CD4-positive, alpha-beta T cell (primary cell): ENCODE results near the gene FIGLA. TPM values are rescaled to one million over a fixed set of nuclear protein-coding genes. Genes with fewer than 3 reads are reported as not detected.

Experiments
- ATAC-seq: fragments of 200-7000 bp; cut with Tn5 transposase; one replicate; pipeline ENCODE4 v1.10.0; 2022; ENCODE audit warnings: mild to moderate bottlenecking; ENCODE audit not compliant: poor library complexity
- CTCF ChIA-PET: fragments of 350-600 bp; sonication (Branson Sonifier 250); formaldehyde crosslinking; loops from one replicate; lab custom pipeline; 2021; ENCODE audit warnings: antibody characterized with exemption, inconsistent platforms; lab: Charles Lee
- POLR2A ChIA-PET: fragments of 350-600 bp; sonication (Branson Sonifier 250); formaldehyde crosslinking; loops from one replicate; lab custom pipeline; 2021; ENCODE audit warnings: antibody characterized with exemption, inconsistent platforms; lab: Charles Lee
- DNase-seq, 14 experiments: peaks; one replicate each; pipeline ENCODE4 v3.0.0-alpha.2; 2013 to 2020; ENCODE audit warnings: mixed read lengths in 2 of 14
- H3K27ac ChIP-seq, 2 donors: one replicate each; pipeline versions ENCODE4 v1.5.1 to v1.7.0; 2013; ENCODE audit warnings: low read length in 2 of 2, low read depth in 1 of 2, mild to moderate bottlenecking in 1 of 2
- H3K27me3 ChIP-seq, 2 experiments: 1 replicate in 1 of 2; 2 replicates in 1 of 2; pipeline versions ENCODE4 v1.6.1 to v1.7.0; 2013; ENCODE audit warnings: low read length in 2 of 2, control low read depth in 1 of 2, mild to moderate bottlenecking in 1 of 2, moderate library complexity in 1 of 2; ENCODE audit not compliant: insufficient read depth in 2 of 2, control insufficient read depth in 1 of 2
- H3K36me3 ChIP-seq: one replicate; pipeline ENCODE4 v1.6.1; 2013; ENCODE audit warnings: low read length, control low read depth; ENCODE audit not compliant: insufficient read depth
- H3K4me1 ChIP-seq: one replicate; pipeline ENCODE4 v1.6.1; 2013; ENCODE audit warnings: low read length, control low read depth; ENCODE audit not compliant: insufficient read depth
- H3K4me3 ChIP-seq: one replicate; pipeline ENCODE4 v1.5.1; 2013; ENCODE audit warnings: mild to moderate bottlenecking, low read length, moderate library complexity
- H3K9me3 ChIP-seq, 2 experiments: 1 replicate in 1 of 2; 2 replicates in 1 of 2; pipeline versions ENCODE4 v1.6.1 to v1.7.0; 2013; ENCODE audit warnings: low read length in 2 of 2, mild to moderate bottlenecking in 2 of 2, control low read depth in 1 of 2, moderate library complexity in 1 of 2; ENCODE audit not compliant: control insufficient read depth in 1 of 2, insufficient read depth in 1 of 2
- H3K27ac Mint-ChIP-seq: one replicate; pipeline ENCODE4 v1.8.0; 2020; ENCODE audit warnings: mixed read lengths
- H3K27me3 Mint-ChIP-seq: one replicate; pipeline ENCODE4 v1.8.0; 2021; ENCODE audit warnings: mixed read lengths
- H3K36me3 Mint-ChIP-seq: one replicate; pipeline ENCODE4 v1.8.0; 2021; ENCODE audit warnings: low read depth, mixed read lengths
- H3K4me1 Mint-ChIP-seq: one replicate; pipeline ENCODE4 v1.8.0; 2021; ENCODE audit warnings: low read depth, mixed read lengths
- H3K4me3 Mint-ChIP-seq: one replicate; pipeline ENCODE4 v1.8.0; 2020; ENCODE audit warnings: mild to moderate bottlenecking, mixed read lengths
- H3K9me3 Mint-ChIP-seq: one replicate; pipeline ENCODE4 v1.8.0; 2020; ENCODE audit warnings: mixed read lengths
- intact Hi-C, 2 experiments: fragments of 100-400 bp; cut with DNase I in 1 of 2; cut with micrococcal nuclease in 1 of 2; formaldehyde crosslinking; loops; one replicate each; pipeline versions ENCODE4 v1.15.1 to v1.9.0; 2023 to 2025; cut with DNase I, micrococcal nuclease
- total RNA-seq, 174 experiments: library from RNA in 2 of 174; stranded (reverse) in 2 of 174; gene quantifications; one replicate each; pipeline ENCODE4 v1.2.3 and lab custom pipeline; 2021 to 2026
- TF ChIP-seq, protein P1 (sequence below): fragments of 200-600 bp; IDR thresholded peaks from one replicate; pipeline ENCODE4 v1.8.0; 2022; ENCODE audit warnings: antibody characterized with exemption, mild to moderate bottlenecking

The FIGLA gene
- total RNA-seq, 2 experiments from 2014 or later: not detected

DNA sequence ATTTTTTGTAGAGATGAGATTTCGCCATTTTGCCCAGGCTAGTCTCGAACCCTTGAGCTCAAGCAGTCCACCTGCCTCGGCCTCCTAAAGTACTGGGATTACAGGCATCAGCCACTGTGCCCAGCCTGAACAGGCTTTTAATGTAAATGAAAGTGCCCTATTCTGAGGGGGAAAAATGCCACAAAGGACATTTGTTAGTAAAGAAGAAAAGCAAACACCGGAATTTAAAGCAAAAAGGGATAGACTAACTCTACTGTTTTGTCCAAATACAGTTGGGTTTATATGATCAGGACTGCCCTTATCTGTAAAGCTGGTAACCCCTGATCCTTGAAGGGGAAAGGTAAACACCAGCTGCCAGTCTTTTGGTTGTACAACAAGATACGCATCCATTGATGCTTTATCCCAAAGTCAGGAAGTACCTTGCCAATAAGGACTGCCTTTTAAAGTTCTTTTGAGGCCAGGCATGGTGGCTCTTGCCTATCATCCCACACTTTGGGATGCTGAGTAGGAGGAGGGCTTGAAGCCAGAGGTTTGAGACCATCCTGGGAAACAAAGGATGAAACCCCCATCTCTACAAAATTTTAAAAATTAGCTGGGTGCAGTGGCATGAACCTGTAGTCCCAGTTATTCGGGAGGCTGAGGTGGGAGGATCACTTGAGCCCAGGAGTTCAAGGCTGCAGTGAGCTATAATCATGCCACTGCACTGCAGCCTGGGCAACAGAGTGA, 16.8 kb upstream of the FIGLA start:
- ATAC-seq (no peak), DNase-seq (no peak)
- POLR2A ChIA-PET: no interaction called here
- TF ChIP-seq, protein P1, sequence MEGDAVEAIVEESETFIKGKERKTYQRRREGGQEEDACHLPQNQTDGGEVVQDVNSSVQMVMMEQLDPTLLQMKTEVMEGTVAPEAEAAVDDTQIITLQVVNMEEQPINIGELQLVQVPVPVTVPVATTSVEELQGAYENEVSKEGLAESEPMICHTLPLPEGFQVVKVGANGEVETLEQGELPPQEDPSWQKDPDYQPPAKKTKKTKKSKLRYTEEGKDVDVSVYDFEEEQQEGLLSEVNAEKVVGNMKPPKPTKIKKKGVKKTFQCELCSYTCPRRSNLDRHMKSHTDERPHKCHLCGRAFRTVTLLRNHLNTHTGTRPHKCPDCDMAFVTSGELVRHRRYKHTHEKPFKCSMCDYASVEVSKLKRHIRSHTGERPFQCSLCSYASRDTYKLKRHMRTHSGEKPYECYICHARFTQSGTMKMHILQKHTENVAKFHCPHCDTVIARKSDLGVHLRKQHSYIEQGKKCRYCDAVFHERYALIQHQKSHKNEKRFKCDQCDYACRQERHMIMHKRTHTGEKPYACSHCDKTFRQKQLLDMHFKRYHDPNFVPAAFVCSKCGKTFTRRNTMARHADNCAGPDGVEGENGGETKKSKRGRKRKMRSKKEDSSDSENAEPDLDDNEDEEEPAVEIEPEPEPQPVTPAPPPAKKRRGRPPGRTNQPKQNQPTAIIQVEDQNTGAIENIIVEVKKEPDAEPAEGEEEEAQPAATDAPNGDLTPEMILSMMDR: no peak
- CTCF ChIA-PET: no interaction called here
- peaks cover 6% of the 10 kb centered on the region for H3K27me3 Mint-ChIP-seq
- H3K4me3 ChIP-seq: no peak overlapping the region
- H3K9me3 ChIP-seq: peaks cover 0 to 8% of the 10 kb centered on the region in 2 experiments
- H3K9me3 Mint-ChIP-seq: no peaks in the 10 kb centered on the region
- no peaks in the 10 kb centered on the region for H3K4me1 ChIP-seq
- no peak overlapping the region for H3K27ac ChIP-seq
- no peaks in the 10 kb centered on the region for H3K36me3 ChIP-seq
- H3K27ac Mint-ChIP-seq: no peak overlapping the region
- H3K27me3 ChIP-seq: no peaks in the 10 kb centered on the region
- H3K4me3 Mint-ChIP-seq: no peak overlapping the region
- intact Hi-C loops: no loop called here
- no peaks in the 10 kb centered on the region for H3K4me1 Mint-ChIP-seq
- H3K36me3 Mint-ChIP-seq: no peaks in the 10 kb centered on the region

DNA sequence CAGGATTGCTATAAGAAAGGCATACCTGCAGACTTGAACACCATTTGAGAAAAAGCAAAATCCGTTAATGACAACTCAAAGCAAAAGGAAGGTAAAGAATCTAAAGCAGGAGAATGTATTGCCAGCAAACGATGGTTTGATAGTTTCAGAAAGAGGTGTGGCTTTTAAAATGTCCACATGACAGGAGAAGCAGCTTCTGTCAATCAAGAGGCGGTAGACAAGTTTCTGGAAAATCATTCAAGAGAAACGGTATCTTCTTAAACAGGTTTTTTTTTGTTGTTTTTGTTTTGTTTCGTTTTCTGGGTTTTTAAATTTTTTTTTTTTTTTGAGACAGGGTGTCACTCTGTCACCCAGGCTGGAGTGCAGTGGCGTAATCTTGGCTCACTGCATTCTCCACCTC, 16.2 kb upstream of the FIGLA start:
- no peaks in the 10 kb centered on the region for H3K36me3 Mint-ChIP-seq
- Histone ChIP-seq H3K4me3 (no peak overlapping the region), H3K4me1 (no peaks in the 10 kb centered on the region), H3K27me3 (no peaks in the 10 kb centered on the region), H3K36me3 (no peaks in the 10 kb centered on the region), H3K27ac (no peak overlapping the region), H3K9me3 (peaks cover 0 to 8% of the 10 kb centered on the region in 2 experiments)
- no peaks in the 10 kb centered on the region for H3K4me1 Mint-ChIP-seq
- H3K4me3 Mint-ChIP-seq: no peak overlapping the region
- peaks cover 6% of the 10 kb centered on the region for H3K27me3 Mint-ChIP-seq
- H3K9me3 Mint-ChIP-seq: no peaks in the 10 kb centered on the region
- TF ChIP-seq, protein P1: no peak
- no peak overlapping the region for H3K27ac Mint-ChIP-seq
- intact Hi-C loops: no loop called here
- ChIA-PET POLR2A (no interaction called here), CTCF (no interaction called here)
- DNase-seq (no peak), ATAC-seq (no peak)

DNA sequence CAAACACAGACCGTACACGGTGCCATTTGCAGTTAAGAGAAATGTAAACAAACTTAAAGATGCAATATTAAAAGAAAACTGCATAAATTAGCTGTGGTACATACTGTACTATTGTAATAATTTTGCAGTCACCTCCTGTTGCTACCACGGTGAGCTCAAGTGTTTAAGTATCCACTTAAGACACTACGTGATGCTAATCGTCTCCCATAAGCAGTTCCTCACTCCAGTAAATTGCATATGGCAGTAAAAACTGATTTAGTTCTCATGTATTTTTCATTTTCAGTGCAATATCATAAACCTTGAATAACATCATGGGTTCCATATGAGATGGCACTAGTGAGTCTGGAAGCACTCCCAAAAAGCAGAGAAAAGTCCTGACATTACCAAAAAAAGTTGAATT, 15.6 kb upstream of the FIGLA start:
- ATAC-seq (no peak), DNase-seq (no peak)
- Mint-ChIP-seq H3K27ac (no peak overlapping the region), H3K9me3 (no peaks in the 10 kb centered on the region), H3K4me3 (no peak overlapping the region), H3K27me3 (peaks cover 12% of the 10 kb centered on the region), H3K4me1 (no peaks in the 10 kb centered on the region), H3K36me3 (no peaks in the 10 kb centered on the region)
- Histone ChIP-seq H3K4me3 (no peak overlapping the region), H3K4me1 (no peaks in the 10 kb centered on the region), H3K9me3 (peaks cover 0 to 8% of the 10 kb centered on the region in 2 experiments), H3K36me3 (no peaks in the 10 kb centered on the region), H3K27ac (no peak overlapping the region), H3K27me3 (peaks cover 0 to 4% of the 10 kb centered on the region in 2 experiments)
- CTCF ChIA-PET: no interaction called here
- TF ChIP-seq, protein P1: no peak
- intact Hi-C loops: no loop called here
- POLR2A ChIA-PET: no interaction called here
